SU-DHL-6 (cell line): ENCODE data around the gene DCK.

ENCODE experiments used
- CTCF ChIP-seq: fragments of 200-600 bp; sonication (generic); IDR thresholded peaks from one replicate; pipeline ENCODE4 v1.5.1; 2017; ENCODE audit warnings: antibody characterized with exemption, mild to moderate bottlenecking, low read length, moderate library complexity; ENCODE audit not compliant: insufficient read depth, poor library complexity, severe bottlenecking
- EZH2phosphoT487 ChIP-seq: fragments of 200-600 bp; sonication (generic), shearing (Covaris generic); conservative IDR thresholded peaks from 2 replicates; pipeline ENCODE4 v1.6.1; 2018; ENCODE audit warnings: mild to moderate bottlenecking, antibody characterized with exemption, low read length, moderate library complexity, mixed read lengths

GRCh38 chr4:70984589-70984988 lies 8.9 kb upstream of the DCK start:
- TF ChIP-seq CTCF (no peak), EZH2phosphoT487 (no peak)
